HG03575 (cell line): ENCODE data around the gene ABCC3.
"Not testable (repeated sequence)": the region's sequence is repeated elsewhere in the genome, so short reads cannot be mapped to it uniquely, and the experiment has no call there.

Experiments
- ATAC-seq: cut with Tn5 transposase; IDR thresholded peaks from one replicate; pipeline ENCODE4 v1.9.1; 2021; ENCODE audit not compliant: unreplicated experiment, insufficient number of reproducible peaks, low FRiP score; ENCODE audit errors: extremely low read depth

The ABCC3 gene

DNA sequence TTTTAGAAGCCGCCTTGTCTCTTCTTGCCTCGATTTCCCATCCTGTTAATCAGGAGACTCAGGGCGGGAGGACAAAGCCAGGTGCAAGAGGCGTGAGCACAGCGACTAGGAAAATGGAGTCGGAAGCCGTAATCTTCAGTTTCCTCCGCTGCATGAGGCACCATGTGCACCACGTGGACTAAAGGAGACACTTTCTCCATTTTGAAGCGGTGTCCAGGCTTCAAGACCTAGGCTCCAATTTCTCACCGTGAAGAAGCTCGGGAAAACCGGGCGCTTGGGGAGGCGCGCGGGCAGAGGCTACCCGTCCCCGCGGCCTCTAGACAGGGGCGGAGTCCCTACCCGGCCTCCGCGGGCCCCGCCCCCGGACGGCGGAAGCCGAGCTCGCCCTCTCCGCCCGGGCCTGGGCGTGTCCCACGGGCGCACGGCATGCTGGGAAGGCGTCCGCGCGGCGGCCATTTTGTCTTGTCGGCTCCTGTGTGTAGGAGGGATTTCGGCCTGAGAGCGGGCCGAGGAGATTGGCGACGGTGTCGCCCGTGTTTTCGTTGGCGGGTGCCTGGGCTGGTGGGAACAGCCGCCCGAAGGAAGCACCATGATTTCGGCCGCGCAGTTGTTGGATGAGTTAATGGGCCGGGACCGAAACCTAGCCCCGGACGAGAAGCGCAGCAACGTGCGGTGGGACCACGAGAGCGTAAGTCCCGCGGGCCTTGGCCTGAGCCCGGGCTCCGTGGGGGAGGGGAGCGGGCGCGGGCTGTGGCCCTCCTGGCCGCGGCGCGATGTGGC is 84.7 kb downstream of the ABCC3 start, which contains the start of gene LUC7L3:
LUC7L3 (plus strand) TSS at position 460 of the 780 bp plus-strand sequence; CDS start at position 590, 130 bp downstream.
- peak; percentile 51 for ATAC-seq

DNA sequence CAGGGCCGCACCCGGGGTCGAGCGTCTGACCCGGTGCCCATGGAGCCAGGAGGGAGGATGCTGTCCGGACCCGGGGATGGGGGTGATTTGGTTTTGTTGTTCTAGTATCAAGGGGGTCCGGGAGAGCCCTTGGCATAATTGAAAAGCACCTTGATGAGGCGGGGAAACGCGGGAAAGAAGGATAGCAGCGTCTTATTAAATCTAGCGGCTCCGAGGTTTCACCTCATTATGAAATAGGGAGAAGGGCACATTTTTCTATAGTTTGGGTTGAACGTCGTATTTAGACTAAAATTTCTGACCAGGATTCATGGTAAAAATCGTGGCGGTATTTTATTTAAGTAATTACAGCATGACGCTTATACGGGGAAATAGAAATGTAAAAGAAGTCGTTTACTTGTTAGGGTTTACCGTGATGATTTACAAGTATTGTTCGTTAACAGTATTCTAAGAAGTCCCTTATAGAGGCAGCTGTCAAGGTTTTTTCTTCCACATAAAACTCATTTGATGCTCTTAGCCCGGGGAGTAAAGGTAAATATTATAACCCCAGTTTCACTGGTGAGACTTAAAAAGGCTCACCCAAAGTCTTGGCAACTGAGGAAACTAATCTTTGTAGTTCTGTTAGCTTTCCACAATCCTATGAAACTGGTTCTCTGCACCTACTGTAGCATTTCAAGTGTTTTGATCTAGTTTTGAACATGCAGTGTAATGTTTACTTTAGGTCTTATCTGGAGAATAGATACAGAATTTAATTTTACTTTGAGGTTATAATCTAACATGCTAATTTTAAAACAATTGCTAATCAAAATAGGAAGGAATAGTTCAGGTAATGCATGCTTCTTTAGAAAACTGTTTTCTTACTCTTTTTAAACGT is 85.5 kb downstream of the ABCC3 start:
- no peak for ATAC-seq

DNA sequence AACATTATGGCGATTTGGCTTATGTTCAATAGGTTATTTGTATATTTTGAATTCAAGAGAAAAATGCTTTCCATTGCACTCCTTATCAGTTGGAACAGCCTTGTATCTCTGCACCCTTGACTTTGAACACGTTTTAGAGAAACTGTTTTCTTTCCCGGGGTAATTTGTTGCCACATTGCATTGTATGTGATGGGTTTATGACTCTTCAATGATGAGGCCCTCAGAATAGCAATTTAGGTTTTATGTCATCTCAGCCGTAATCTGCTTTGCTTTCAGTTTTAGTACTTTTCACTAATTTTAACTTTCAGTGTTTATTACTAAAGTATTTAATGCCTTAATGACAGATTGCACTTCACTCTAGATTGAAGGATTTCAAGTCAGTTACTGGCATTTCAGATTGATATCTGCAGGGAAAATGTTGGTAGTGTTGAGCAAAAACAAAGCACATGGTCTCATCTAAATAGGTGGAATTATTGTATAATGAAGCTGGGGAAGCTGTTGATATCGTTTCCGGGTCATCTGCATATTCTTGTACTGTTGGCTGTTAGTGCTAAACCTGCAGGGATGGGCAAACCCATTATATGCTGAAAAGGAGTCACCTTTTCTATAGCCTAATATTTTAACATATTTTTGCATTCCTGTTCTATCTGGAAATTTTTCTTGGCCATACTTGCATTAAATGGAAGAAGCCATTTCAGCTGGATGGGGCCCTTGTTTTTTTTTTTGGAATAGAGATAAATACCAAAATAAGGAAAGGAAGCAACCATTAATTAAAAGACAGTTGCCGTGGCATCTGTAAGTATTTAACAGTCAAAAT is 86.7 kb downstream of the ABCC3 start:
- ATAC-seq: no peak

DNA sequence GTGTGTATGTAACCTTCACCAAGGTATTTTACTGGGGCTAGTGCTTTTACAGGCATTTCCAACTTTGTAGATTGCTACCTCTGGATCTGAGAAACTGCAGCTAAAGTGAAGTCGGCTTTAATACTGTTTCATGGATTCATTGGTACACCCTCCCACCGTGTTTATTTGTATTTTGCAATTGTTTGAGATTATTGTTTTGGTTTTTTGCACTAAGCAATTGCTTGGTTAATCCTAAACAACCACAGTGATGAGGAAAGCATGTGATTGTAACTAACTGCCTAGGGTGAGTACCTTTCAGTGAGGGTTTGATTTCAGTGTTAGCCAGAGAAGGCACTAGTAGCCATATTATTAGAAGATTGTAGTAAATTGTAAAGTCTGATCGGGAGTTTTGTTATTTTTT is 88.1 kb downstream of the ABCC3 start:
- no peak for ATAC-seq

DNA sequence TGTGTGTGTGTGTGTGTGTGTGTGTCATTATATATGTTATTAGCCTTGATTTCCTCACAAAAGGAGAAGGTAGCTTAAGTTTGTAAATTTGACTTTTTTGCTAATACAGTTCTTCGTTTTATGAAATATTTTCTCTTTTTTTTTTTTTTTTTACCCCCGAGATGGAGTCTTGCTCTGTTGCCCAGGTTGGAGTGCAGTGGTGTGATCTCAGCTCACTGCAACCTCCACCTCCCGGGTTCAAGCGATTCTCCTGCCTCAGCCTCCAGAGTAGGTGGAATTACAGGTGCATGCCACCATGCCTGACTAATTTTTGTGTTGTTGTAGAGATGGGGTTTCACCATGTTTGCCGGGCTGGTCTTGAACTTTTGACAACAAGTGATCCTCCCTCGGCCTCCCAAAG is 89.9 kb downstream of the ABCC3 start:
- not testable (repeated sequence) for ATAC-seq

DNA sequence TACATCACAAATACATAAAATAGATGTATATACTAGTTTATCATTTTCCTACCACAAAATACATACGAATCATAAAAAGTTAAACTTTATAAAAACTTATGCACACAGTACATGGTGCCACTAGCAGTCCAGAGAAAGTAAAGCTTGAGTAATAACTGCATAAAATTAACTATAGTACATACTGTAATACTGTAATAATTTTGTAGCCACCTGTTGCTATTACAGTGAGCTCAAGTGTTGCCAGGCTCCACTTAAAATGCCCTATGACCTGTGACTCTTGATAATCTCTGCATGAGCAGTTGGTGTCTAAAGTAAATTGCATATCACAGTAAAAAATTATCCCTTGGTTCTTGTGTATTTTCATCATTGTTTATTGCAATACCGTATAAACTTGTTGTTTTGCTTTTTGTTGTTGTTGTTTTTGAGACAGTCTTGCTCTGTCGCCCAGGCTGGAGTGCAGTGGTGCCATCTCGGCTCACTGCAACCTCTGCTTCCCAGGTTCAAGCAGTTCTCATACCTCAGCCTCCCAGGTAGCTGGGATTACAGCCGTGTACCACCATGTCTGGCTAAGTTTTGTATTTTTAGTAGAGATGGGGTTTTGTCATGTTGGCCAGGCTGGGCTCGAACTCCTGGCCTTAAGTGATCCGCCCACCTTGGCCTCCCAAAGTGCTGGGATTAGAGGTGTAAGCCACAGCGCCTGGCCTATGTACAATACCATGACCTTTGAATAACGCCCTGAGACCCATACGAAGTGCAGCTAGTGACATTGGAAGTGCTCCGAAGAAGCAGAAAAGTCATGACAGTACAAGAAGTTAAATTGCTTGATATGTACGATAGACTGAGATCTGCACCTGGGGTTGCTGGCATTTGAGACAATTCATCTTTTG is 91.3 kb downstream of the ABCC3 start:
- ATAC-seq: no peak

DNA sequence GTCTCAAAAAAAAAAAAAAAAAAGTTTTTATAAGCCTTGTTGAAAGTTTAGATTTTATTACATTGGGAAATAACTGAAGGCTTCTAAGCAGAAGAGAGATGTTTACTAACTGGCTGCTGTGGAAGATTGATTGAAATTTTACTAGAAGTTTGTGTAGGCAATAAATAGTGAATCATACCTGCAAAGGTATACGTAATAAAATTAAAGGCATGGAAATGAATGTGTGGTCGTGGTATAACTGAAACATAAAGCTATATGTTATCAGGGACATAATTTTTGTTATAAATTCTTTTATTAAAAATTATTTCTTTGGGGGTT is 93.4 kb downstream of the ABCC3 start:
- ATAC-seq: no peak

DNA sequence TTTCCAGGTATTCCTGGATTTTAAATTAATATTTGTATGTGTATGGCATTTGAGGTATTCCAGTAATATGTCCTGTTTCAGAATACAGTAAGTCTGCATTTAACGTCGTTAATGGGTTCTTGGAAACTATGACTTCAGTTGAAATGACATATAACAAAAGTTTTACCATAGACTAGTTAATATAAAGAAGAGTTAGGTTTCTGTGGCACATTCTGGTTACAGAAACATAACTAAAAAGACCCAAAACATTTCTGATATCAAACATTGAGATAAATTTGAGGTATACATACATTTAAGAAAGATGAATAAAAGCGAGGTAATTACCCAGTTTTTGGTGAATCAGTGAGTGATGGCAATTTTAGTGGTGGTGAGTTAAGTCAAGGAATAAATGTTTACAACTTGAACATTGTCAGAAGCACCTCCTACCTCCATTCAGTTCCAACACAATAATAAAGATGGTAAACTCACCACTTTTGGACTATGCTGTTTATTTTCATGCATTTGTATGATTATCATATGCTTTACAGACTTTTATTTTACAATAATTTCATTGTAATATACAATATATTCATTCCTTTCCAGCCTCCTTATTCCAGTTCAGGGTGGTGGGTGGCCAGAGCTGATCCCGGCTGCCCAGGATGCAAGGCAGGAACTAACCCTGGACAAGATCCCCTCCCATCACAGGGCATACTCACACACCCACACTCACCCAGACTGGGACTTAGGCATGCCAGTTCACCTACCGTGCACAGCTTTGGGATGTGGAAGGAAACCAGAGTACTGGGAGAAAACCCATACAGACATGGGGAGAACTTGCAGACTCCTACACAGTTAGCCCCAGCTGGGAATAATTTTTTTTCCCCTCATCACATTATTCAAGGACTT is 94.4 kb downstream of the ABCC3 start:
- ATAC-seq: no peak

DNA sequence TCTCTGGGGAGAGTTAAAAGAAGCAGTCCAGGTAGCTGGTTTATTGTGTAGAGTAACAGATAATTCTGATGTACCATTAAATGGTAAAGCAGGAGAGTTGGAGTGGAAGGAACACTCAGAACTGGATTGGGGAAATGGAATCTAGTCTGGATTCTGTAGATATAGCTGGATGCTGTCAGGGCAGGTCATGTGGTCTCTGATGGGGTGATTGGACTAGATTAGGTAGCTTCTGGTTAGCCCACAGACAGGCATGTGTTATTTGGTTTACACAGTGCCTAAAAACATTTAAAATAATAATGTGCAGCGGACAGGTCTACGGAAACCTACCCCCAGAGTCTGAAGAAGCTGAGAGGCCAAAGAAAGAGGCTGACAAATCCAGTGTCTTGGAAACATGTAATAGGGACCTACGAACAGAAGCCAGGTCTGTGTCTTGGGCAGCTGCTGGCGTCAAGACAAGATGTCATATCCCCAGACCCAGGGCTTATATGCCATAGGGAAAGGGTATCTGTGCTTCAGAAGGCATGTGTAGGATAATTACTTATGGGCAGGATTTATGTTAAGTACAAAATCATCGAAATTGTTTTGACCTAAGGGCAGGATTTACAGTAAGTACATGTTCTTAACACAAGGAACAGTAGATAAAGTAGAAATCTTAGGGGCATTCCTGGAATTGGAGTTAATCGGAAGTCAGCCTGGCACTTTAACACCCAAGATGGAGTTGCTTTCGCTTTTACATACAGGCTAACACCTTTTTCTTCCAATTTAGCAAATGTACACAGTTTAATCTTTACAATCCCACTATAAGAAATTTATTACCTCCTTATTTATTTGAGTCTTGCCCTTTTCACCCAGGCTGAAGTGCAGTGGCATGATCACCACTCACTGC is 97.1 kb downstream of the ABCC3 start:
- no peak for ATAC-seq

DNA sequence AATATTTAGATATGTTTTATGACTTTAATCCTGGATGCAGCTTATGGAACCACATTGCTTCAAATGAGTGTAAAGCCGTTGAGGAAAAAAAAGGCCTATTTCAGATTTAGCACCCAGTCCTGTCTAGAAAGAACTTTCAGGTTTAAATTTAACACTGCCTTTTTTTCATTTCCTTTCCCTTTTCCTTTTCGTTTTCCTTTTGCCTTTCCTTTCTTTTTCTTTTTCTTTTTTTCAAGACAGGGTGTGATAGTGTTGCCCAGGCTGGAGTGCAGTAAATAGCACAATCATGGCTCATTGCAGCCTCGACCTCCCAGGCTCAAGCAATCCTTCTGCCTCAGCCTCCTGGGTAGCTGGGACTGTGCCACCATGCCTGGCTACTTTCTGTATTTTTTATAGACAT is 100.6 kb downstream of the ABCC3 start:
- no peak for ATAC-seq

DNA sequence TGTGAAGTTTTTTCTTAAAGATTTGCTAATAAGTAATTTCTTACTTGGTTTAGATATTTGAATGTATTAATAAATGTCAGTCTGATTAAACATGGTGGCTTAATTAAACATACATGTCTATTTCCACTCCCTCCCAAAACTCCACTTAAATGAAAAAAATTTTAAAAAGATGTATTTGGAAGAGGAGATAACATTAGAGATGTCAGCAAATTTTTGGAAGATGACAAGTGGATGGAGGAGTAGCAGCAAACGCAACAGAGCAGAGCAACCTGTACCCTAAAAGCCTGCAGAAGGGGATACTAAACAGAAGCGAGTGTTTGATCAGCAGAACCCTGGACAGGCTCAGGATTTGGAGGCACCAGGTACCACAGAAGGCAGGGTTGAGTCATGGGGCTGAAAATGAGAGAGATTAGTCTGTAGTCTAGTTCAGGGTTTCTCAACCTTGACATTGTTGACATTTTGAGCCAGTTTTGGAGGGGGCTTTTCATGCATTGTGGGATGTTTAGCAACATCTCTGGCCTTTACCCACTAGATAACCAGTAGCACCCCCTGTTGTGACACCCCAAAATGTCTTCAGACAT is 102.5 kb downstream of the ABCC3 start:
- no peak for ATAC-seq

DNA sequence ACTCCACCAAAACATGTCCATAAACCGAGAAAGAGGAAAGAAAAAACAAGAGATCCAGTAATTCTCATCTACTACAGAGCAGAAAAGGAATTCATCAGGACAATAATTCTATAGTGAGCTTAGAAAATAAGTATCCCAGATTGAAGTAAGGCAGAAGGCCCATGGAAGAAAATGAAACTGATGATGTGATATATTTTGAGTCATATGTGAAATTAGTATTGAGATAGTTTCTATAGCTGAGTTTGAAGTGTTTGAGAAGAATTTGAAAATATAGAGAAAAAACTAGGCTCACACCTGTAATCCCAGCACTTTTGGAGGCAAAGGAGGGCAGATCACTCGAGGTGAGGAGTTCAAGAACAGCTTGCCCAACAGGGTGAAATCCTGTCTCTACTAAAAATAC is 104.4 kb downstream of the ABCC3 start:
- ATAC-seq: no peak
